Activated CD4-positive, alpha-beta T cell treated with anti-CD3 and anti-CD28 coated beads for 1 hour (primary cell): Measurements from ENCODE around the gene UGP2.
"Not testable (repeated sequence)": the region's sequence is repeated elsewhere in the genome, so short reads cannot be mapped to it uniquely, and the experiment has no call there.

Experiments used
- DNase-seq: peaks from one replicate; pipeline ENCODE4 v3.0.0-alpha.2; 2020

UGP2 gene

DNA sequence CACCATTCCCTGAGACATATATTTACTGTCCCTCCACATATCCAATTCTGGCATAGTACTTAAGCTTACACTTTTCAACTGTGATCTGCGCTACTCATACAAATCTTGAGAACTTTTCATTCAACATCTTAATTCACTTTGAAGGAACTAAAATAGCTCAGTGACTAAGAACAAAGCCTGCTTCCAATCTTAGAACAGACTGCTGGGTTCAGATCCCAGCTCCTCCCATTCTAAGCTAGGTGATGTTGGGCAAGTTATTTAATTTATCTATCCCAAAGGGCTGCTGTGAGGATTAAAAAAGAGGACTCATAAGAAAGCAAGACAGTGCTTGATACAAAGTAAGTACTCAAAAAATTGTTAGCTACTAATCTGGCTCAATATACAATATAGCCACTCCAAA, 57.9 kb downstream of the UGP2 start:
- DNase-seq, result no peak

DNA sequence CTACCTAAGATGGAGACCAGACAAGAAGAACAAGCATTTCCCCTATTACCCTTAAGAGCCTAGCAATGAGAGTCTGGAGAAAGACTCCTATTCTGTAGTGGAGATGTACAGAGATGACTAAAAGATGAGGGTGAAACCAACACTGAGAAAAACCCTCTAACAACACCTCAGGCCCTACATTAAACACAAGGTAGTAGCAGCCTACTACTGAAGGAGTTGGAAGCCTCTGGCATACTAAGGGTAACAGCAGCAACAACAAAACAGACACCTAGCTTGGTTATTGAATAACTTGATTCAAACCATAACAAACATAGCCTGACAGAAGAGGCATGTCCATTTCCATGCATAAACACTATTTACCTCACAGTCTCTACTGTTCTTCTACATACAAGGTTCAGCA, 60.5 kb downstream of the UGP2 start:
- DNase-seq, result no peak

DNA sequence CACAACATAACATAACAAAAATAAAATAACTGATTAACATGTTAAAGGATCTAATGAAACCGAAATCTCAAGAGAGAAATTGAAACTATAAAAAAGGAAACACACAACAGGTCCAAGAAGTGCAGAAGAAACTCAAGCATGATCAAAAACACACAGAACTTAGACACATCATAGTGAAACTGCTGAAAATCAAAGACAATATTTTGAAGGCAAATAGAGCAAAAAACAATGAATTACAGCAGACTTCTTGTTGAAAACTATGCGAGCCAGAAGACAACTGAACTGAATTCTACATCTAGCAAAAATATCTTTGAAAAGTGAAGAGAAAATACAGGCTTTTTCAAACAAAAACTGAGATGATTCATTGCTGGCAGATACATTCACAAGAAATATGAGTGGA, 61.3 kb downstream of the UGP2 start:
- no peak for DNase-seq

GRCh38 chr2:63914311-63914710, 72.6 kb downstream of the UGP2 start:
- no peak for DNase-seq

GRCh38 chr2:63926815-63927214, 85.1 kb downstream of the UGP2 start:
- no peak for DNase-seq

- not testable (repeated sequence) for DNase-seq
Measured at GRCh38 chr2:63932104-63932503, 90.4 kb downstream of the UGP2 start.
